Lung (tissue), 12 donors: ENCODE results near the gene IGF2. TPM values are rescaled to one million over a fixed set of nuclear protein-coding genes. Genes with fewer than 3 reads are reported as not detected.

Experiments
- ATAC-seq: fragments of 200-7000 bp; cut with Tn5 transposase; one replicate; pipeline ENCODE4 v1.9.1; 2020; ENCODE audit warnings: moderate number of reproducible peaks; ENCODE audit not compliant: insufficient read depth, low FRiP score
- DNase-seq, 3 donors: peaks; one replicate each; pipeline ENCODE4 v3.0.0-alpha.2; 2013 to 2017
- H3K27ac ChIP-seq, 2 donors: one replicate each; pipeline ENCODE4 v1.5.1; 2013; ENCODE audit warnings: mild to moderate bottlenecking in 2 of 2, moderate library complexity in 2 of 2, control low read depth in 1 of 2, inconsistent platforms in 1 of 2, low read depth in 1 of 2, low read length in 1 of 2
- H3K27me3 ChIP-seq, 3 donors: one replicate each; pipeline ENCODE4 v1.5.1; 2013; ENCODE audit warnings: low read length in 2 of 3; ENCODE audit not compliant: control insufficient read depth in 3 of 3, insufficient read depth in 3 of 3
- H3K36me3 ChIP-seq, 4 donors: one replicate each; pipeline ENCODE4 v1.5.1; 2013; ENCODE audit warnings: low read length in 4 of 4, mild to moderate bottlenecking in 1 of 4, moderate library complexity in 1 of 4; ENCODE audit not compliant: control insufficient read depth in 4 of 4, insufficient read depth in 4 of 4
- H3K4me1 ChIP-seq, 5 donors: one replicate each; pipeline ENCODE4 v1.5.1; 2013; ENCODE audit warnings: low read length in 5 of 5, mild to moderate bottlenecking in 2 of 5, moderate library complexity in 1 of 5; ENCODE audit not compliant: control insufficient read depth in 5 of 5, insufficient read depth in 5 of 5
- H3K4me3 ChIP-seq: one replicate; pipeline ENCODE4 v1.5.1; 2013; ENCODE audit warnings: mild to moderate bottlenecking, control low read depth, moderate library complexity
- H3K9ac ChIP-seq, 2 donors: one replicate each; pipeline ENCODE4 v1.5.1; 2013; ENCODE audit warnings: low read length in 2 of 2, control low read depth in 1 of 2; ENCODE audit not compliant: insufficient read depth in 1 of 2
- H3K9me3 ChIP-seq, 4 donors: one replicate each; pipeline ENCODE4 v1.5.1; 2013; ENCODE audit warnings: low read length in 3 of 4, mild to moderate bottlenecking in 1 of 4, moderate library complexity in 1 of 4; ENCODE audit not compliant: control insufficient read depth in 4 of 4, insufficient read depth in 3 of 4
- CTCF ChIP-seq: IDR thresholded peaks from 2 replicates; pipeline ENCODE4 v1.5.1; 2012; ENCODE audit warnings: mild to moderate bottlenecking; ENCODE audit errors: control extremely low read depth, extremely low read depth
- WGBS, 2 donors: extraction: QIAGEN DNeasy Blood & Tissue Kit; methylation state at CpG; one replicate each; pipeline ENCODE4 v1.1.7; 2013; 5-methylcytosine and 5-hydroxymethylcytosine counted together
- polyA plus RNA-seq, 2 donors: library from polyadenylated mRNA; stranded (reverse); fragments of 200-250 nt; gene quantifications; one replicate each; pipeline ENCODE4 v1.2.1, GENCODE V29; 2013
- total RNA-seq, 2 donors: library from RNA; depleted of rRNA in 1 of 2; stranded (reverse); fragments of >200 nt in 1 of 2; gene quantifications; one replicate each; pipeline ENCODE4 v1.2.1, GENCODE V29; 2014 to 2021
- donor health status: control.
- donor health status: control.
- donor health status: Bipolar disorder and iron deficiency.
- donor health status: healthy.
- donor health status: DM: yes; HTN: yes; CAD: no.

IGF2 gene
- total and polyA plus RNA-seq, 4 donors: 2.9 to 87.7 (median 15.6) TPM

DNA sequence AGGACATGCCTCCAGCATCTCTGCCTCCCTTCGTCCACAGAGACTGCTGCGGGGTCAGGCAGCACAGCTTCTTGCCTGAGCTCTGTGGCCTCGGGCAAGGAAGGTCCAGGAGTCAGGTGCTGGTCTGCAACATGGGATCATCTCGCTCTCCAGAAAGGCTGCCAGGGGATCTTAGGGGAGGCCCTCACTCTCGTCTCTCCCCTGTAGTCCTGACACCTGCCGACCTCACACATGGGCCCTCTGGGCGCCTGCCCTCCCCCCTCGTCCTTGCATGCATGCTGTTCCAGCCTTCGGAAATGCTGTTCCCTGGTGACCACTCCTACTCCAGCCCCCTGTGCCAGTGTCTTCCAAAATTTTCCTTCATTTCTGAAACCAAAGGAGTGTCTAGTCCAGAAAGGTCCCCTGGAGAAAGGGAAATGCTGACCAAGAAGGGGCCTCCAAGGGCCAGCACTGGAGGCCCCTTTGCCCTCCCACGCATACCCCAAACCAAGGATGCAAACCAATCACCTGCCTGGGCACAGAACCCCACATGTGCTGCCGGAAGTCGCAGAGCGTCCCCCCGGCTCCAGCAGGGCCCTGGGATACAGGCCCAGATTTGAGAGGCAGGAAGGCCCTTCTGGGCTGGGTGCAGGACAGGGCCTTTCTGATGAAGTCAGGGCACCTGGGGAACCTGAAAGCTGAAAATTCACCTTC, 41.0 kb downstream of the IGF2 start:
- DNase-seq (no peak), ATAC-seq (no peak)
- no peaks in the 10 kb centered on the region for H3K36me3 ChIP-seq
- H3K9me3 ChIP-seq: peaks cover 0 to 2% (median 0%) of the 10 kb centered on the region in 4 donors
- H3K27me3 ChIP-seq: no peaks in the 10 kb centered on the region
- peak overlapping the region in 1 of 2 donors; percentile 65 for H3K27ac ChIP-seq
- TF ChIP-seq CTCF: no peak
- WGBS, 2 donors: 90 to 98% methylated on average over 14 of the region's 14 CpGs
- no peak overlapping the region for H3K4me3 ChIP-seq
- peaks cover 3 to 33% (median 19%) of the 10 kb centered on the region in 5 donors for H3K4me1 ChIP-seq
- H3K9ac ChIP-seq: no peak overlapping the region

DNA sequence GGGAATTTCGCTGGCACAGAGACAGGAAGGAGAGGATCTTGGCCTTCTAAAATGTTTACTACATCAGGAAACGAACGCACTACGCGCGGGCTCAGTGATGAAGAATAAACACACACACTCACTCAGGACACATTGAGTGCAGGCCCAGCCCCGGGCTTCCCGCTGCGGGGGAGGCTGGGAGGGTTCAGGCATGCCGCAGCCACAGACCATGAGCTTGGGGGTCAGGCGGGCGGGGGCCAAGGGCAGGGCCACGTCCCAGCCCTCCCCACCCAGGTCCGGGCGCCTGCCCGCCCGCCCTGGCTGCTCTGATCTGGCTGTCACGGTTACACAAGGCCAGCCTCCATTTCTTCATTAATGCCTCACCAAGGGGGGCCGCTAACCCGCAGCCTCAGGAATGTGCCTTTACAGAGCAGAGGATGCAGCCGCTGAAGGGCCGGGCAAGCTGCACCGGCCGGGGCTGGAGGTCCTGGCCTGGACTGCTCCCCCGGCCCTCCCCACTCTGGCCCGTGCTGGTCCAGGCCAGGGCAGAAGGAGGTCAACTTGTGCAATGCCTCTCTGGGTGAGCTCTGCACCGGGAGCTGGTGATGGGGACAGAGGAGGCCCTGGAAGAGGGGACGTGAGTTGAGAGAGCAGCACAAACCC, 41.7 kb downstream of the IGF2 start:
- H3K4me1 ChIP-seq: peaks cover 3 to 33% (median 19%) of the 10 kb centered on the region in 5 donors

DNA sequence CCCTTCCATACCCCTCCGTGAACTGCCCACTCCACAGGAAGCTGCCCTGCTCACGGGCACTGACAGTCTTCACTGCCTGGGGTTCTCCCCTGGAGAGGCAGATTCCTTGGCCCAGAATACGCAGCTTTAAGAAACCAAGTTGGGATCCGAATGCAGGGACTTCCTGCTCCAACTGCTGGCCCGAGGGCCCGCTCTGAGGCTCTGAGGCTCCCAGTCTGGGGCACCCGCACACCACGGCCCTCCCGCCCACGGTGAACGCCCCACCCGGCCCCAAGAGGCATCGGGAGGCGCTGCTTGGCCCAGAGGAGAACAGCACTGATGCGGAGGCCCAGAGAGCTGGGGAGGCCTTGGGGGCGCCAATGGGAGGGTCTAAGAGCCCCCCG, 42.3 kb downstream of the IGF2 start:
- no peak overlapping the region for H3K4me3 ChIP-seq
- no peak for ATAC-seq

More for the DNA sequence above, 41.7 kb downstream of the IGF2 start:
- ATAC-seq: peak; percentile 23
- peak; percentile 83 to 93 (median 89) for DNase-seq
- 34 to 61% methylated on average over 28 of the region's 28 CpGs for WGBS, 2 donors
- Histone ChIP-seq H3K27ac (peak overlapping the region; percentile 47 to 65), H3K9ac (no peak overlapping the region), H3K4me3 (no peak overlapping the region), H3K27me3 (no peaks in the 10 kb centered on the region), H3K36me3 (no peaks in the 10 kb centered on the region), H3K9me3 (peaks cover 0 to 2% (median 0%) of the 10 kb centered on the region in 4 donors)
- TF ChIP-seq CTCF: no peak

More for the DNA sequence above, 42.3 kb downstream of the IGF2 start:
- no peaks in the 10 kb centered on the region for H3K36me3 ChIP-seq
- H3K27ac ChIP-seq: peak overlapping the region; percentile 15 to 47
- H3K9ac ChIP-seq: no peak overlapping the region
- no peaks in the 10 kb centered on the region for H3K27me3 ChIP-seq
- WGBS, 2 donors: 47 to 76% methylated on average over 17 of the region's 17 CpGs
- no peak for TF ChIP-seq CTCF
- peaks cover 3 to 33% (median 19%) of the 10 kb centered on the region in 5 donors for H3K4me1 ChIP-seq
- peaks cover 0 to 2% (median 0%) of the 10 kb centered on the region in 4 donors for H3K9me3 ChIP-seq
- no peak for DNase-seq
